Activated CD4-positive, alpha-beta T cell treated with anti-CD3 and anti-CD28 coated beads, Interleukin-2, amount 10 ng/mL, durations not matched to agents 24 days and 14 days (primary cell): ENCODE results near the gene OOSP3. TPM values are rescaled to one million over a fixed set of nuclear protein-coding genes. Genes with fewer than 3 reads are reported as not detected.
"Not testable (repeated sequence)": the region's sequence is repeated elsewhere in the genome, so short reads cannot be mapped to it uniquely, and the experiment has no call there.

Experiments used
- DNase-seq: peaks from one replicate; pipeline ENCODE4 v3.0.0; 2022
- H3K27ac Mint-ChIP-seq: one replicate; pipeline ENCODE4 v1.8.0; 2022; ENCODE audit warnings: mild to moderate bottlenecking, mixed read lengths
- H3K27me3 Mint-ChIP-seq: one replicate; pipeline ENCODE4 v1.8.0; 2022; ENCODE audit warnings: mixed read lengths
- H3K36me3 Mint-ChIP-seq: one replicate; pipeline ENCODE4 v1.8.0; 2022; ENCODE audit warnings: low read depth, mild to moderate bottlenecking, mixed read lengths
- H3K4me1 Mint-ChIP-seq: one replicate; pipeline ENCODE4 v1.8.0; 2021; ENCODE audit warnings: mixed read lengths
- H3K4me3 Mint-ChIP-seq: one replicate; pipeline ENCODE4 v1.8.0; 2022; ENCODE audit warnings: mild to moderate bottlenecking, moderate library complexity, mixed read lengths
- H3K9me3 Mint-ChIP-seq: one replicate; pipeline ENCODE4 v1.8.0; 2021; ENCODE audit warnings: mixed read lengths
- intact Hi-C: fragments of 100-400 bp; cut with micrococcal nuclease; formaldehyde crosslinking; loops from one replicate; pipeline ENCODE4 v1.15.1; 2023
- total RNA-seq: library from RNA; stranded (reverse); gene quantifications from 2 replicates; pipeline ENCODE4 v1.2.3, GENCODE V29; 2022

OOSP3 gene
- total RNA-seq, 1 donor from 2014 or later, result not detected

DNA sequence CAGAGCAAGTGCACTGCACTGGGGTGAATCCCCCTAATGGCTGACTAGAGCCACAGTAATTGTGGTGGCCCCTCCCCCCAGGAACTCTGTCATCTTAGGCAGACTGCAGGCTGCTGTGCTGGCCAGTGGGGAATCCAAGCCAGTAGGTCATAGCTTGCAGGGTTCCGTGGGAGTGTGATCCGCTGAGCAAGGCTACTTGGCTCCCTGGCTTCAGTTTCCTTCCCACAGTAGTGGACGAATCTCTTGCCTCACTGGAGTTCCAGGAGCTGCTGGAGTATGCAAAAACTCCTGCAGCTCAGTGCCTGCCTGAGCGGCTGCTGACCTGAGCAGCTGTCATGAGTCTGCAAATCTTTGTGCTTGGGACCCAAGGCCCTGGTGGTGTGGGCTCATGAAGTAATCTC lies 13.2 kb downstream of the OOSP3 start:
- Mint-ChIP-seq H3K27me3 (peaks cover 2% of the 10 kb centered on the region), H3K36me3 (no peaks in the 10 kb centered on the region), H3K27ac (no peak overlapping the region), H3K9me3 (peaks cover 25% of the 10 kb centered on the region), H3K4me1 (no peaks in the 10 kb centered on the region), H3K4me3 (no peak overlapping the region)
- intact Hi-C loops, result no loop called here
- no peak for DNase-seq

DNA sequence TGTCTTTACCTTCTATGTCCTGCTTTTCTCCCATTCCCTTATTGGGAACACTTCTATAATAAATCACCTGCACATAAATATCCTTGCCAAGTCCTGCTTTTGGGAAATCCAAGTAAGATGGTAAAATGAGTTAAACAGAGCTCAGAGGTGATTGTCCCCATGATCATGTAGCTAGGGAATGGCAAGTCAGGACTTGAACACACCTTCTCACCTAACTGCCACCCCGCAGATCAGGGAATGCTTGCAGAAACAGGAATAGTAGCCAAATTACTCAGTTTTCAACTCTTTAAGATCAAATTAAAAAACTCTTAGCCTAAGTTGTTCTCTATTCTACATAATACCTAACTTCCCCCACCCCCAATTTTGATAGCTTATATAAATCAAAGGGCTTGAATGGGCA lies 16.0 kb downstream of the OOSP3 start:
- H3K27ac Mint-ChIP-seq, result no peak overlapping the region

DNA sequence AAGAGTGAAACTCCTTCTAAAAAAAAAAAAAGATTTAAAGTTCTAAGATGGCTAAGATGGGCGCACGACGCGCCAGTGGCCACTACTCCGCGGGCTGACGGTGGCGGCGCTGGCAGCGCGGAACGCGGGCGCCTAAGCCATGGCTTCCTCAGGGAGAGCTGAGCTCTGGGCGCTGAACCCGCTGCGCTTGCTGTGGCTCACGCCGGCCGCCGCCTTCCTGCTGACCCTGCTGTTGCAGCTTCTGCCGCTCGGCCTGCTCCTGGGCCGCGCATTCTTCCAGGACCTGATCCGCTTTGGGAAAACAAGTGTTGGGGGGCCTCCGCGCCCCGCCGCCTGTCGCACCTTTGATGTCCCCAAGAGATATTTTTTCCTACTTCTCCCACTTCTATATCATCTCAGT lies 19.5 kb downstream of the OOSP3 start:
- H3K27me3 Mint-ChIP-seq, result peaks cover 2% of the 10 kb centered on the region
- no peak for DNase-seq
- H3K36me3 Mint-ChIP-seq, result no peaks in the 10 kb centered on the region
- intact Hi-C loops, result no loop called here
- H3K9me3 Mint-ChIP-seq, result no peaks in the 10 kb centered on the region
- H3K4me1 Mint-ChIP-seq, result no peaks in the 10 kb centered on the region
- no peak overlapping the region for H3K4me3 Mint-ChIP-seq
- H3K27ac Mint-ChIP-seq, result no peak overlapping the region

More for the DNA sequence above, 16.0 kb downstream of the OOSP3 start:
- H3K36me3 Mint-ChIP-seq, result no peaks in the 10 kb centered on the region
- no peak overlapping the region for H3K4me3 Mint-ChIP-seq
- H3K27me3 Mint-ChIP-seq, result peaks cover 2% of the 10 kb centered on the region
- intact Hi-C loops, result no loop called here
- H3K4me1 Mint-ChIP-seq, result no peaks in the 10 kb centered on the region
- DNase-seq, result no peak
- peaks cover 11% of the 10 kb centered on the region for H3K9me3 Mint-ChIP-seq

DNA sequence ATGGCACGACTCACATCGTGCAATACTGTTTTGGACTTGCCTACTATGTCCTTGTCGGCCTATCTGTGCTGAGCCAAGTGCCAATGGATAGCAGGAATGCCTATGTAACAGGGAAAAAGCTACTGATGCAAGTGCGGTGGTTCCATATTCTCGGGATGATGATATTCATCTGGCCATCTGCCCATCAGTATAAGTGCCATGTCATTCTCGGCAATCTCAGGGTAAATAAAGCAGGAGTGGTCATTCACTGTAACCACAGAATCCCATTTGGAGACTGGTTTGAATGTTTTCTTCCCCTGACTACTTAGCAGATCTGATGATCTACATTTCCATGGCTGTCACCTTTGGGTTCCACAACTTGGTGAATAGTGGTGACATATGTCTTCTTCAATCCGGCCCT lies 20.1 kb downstream of the OOSP3 start:
- Mint-ChIP-seq H3K27me3 (no peaks in the 10 kb centered on the region), H3K27ac (no peak overlapping the region), H3K36me3 (no peaks in the 10 kb centered on the region), H3K9me3 (no peaks in the 10 kb centered on the region), H3K4me1 (no peaks in the 10 kb centered on the region), H3K4me3 (no peak overlapping the region)
- no peak for DNase-seq
- intact Hi-C loops, result no loop called here

DNA sequence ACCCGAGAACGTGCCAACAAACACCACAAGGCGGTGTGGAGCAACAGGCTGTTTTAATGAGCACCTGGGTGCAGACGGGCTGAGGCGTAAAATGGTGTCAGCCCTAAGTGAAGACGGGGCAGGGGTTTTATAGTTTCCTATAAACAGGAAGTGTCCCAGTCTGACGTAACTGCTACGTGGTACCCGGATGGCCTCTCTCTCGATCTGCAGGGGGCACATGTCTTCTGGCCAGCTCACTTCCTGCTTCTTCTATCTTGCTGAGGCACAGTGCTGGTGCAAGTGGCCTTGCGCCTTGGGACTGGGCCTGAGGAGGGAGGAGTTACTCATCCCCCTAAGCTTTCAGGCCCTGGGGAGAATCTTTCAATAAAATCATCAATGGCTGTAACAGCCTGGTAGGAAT lies 20.9 kb downstream of the OOSP3 start:
- no peak for DNase-seq
- no peaks in the 10 kb centered on the region for H3K36me3 Mint-ChIP-seq
- H3K27ac Mint-ChIP-seq, result no peak overlapping the region
- intact Hi-C loops, result no loop called here
- H3K4me1 Mint-ChIP-seq, result no peaks in the 10 kb centered on the region
- H3K4me3 Mint-ChIP-seq, result no peak overlapping the region
- H3K9me3 Mint-ChIP-seq, result no peaks in the 10 kb centered on the region
- H3K27me3 Mint-ChIP-seq, result no peaks in the 10 kb centered on the region

DNA sequence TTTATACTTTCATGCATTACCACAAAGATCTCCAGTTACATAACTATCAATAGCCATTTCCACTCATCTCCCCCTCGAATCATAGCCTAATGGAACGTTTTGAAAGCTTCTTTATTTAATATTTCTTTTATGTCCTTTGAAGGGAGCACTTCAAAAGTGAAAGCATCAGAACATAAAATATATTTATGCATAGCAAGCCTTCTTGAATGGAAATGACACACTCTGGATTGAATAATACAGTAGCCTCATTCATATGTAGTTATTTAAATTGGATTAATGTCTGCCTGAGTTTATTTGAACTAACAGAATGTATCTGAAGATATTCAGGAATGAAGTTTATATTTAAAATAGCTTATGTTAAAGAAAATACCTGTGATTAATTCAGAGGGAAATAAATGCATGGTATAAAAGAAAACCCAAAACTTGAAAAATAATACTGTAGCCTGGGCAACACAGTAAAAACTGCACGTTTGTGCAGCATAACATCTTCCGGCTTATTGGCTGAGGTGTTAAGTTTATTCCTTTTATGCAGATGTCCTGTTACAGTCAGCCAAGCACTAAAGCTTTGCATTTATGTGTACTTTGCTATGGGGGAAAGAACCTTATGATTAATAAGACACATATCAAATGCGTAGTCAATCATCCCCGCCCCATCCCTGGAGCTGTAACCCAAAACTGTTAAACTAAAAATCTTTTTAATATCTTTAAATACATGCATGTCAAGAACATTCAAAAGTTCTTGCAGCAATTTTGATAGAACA lies 22.0 kb downstream of the OOSP3 start:
- no peak overlapping the region for H3K4me3 Mint-ChIP-seq
- H3K27ac Mint-ChIP-seq, result no peak overlapping the region
- no peaks in the 10 kb centered on the region for H3K4me1 Mint-ChIP-seq
- no peaks in the 10 kb centered on the region for H3K9me3 Mint-ChIP-seq
- no peaks in the 10 kb centered on the region for H3K27me3 Mint-ChIP-seq
- H3K36me3 Mint-ChIP-seq, result no peaks in the 10 kb centered on the region
- intact Hi-C loops, result no loop called here
- no peak for DNase-seq

DNA sequence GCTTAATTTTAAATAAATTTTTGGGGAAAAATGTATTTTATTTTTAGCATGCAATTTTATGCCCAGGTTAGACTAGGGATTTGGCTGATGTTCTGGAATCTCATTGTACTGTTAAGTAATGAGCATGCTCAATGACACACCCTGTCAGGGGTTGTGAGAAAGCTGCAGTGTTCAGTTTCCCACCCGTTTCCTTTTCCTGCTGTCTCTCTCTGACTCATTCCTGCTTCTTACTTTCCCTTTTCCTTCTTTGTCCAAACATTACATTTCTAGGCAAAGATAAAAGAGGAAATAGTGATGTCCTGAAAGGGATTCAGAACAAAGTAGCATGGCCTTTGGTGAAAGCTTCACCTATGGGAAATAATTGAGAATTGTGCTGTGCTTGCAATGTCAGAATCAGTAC lies 22.7 kb downstream of the OOSP3 start:
- Mint-ChIP-seq H3K27ac (no peak overlapping the region), H3K9me3 (no peaks in the 10 kb centered on the region), H3K4me1 (no peaks in the 10 kb centered on the region), H3K4me3 (no peak overlapping the region), H3K27me3 (no peaks in the 10 kb centered on the region), H3K36me3 (no peaks in the 10 kb centered on the region)
- intact Hi-C loops, result no loop called here
- DNase-seq, result no peak

DNA sequence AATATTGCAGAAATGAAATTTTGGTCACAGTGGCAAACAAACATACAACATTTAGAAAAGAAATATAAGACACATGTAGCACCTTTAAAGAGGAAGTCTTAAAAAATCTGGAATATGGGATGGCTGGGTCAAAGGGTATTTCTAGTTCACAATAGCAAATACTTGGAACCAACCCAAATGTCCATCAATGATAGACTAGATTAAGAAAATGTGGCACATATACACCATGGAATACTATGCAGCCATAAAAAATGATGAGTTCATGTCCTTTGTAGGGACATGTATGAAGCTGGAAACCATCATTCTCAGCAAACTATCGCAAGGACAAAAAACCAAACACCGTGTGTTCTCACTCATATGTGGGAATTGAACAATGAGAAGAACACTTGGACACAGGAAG lies 25.0 kb downstream of the OOSP3 start:
- H3K4me1 Mint-ChIP-seq, H3K36me3 Mint-ChIP-seq, DNase-seq, H3K27ac Mint-ChIP-seq, intact Hi-C loops, H3K9me3 Mint-ChIP-seq, H3K4me3 Mint-ChIP-seq, H3K27me3 Mint-ChIP-seq: not testable (repeated sequence)

DNA sequence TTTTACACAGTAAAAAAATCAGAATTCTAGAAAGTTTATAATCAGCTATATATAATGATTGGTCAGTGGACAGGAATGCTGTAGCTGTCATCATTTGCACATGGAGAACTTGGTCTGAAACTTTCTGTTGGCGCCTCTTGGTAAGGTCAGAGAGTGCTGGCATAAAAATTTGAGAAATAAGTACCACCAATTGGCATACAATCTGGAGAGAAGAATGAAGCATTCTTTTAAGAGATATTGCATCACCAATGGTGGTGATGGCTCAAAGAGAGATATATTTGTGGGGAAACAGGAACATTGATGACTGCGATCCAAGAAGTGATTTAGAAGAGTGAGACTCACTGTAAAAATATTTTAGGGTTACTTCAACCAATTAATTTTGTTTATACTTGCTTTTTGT lies 39.9 kb downstream of the OOSP3 start:
- H3K27ac Mint-ChIP-seq, result no peak overlapping the region
- no peak for DNase-seq
- no peaks in the 10 kb centered on the region for H3K4me1 Mint-ChIP-seq
- no peaks in the 10 kb centered on the region for H3K36me3 Mint-ChIP-seq
- intact Hi-C loops, result no loop called here
- no peaks in the 10 kb centered on the region for H3K27me3 Mint-ChIP-seq
- no peak overlapping the region for H3K4me3 Mint-ChIP-seq
- peaks cover 11% of the 10 kb centered on the region for H3K9me3 Mint-ChIP-seq

DNA sequence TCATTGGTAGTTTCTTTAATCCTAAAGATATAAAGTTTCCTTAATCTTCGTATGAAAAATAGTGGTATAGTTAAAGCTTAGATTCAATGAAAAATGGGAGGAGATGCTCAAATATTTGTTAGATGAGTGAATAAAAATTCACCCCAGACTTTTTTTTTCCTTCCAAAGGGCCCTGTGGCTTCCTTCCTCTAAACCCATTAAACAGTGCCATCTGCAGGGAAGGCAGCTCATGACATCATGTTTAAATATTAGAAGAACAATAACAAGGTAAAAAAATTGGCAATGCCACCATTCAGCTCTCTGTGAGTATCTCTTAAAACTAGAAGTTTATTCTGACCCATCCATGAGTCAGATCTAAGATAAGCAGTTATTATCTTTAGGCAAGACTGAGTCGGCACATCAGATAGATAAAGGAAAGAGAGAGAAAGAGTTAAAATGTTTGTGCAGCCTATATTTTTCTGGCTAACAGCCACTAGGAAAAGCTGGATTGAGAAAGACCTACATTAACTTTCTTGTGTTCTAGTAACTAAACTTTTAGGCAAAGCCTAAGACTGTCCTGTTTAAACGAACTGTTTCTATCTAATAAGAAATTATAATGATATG lies 40.5 kb downstream of the OOSP3 start:
- Mint-ChIP-seq H3K4me3 (no peak overlapping the region), H3K27me3 (no peaks in the 10 kb centered on the region), H3K27ac (no peak overlapping the region), H3K36me3 (no peaks in the 10 kb centered on the region), H3K9me3 (peaks cover 11% of the 10 kb centered on the region), H3K4me1 (no peaks in the 10 kb centered on the region)
- peak; percentile 77 for DNase-seq
- intact Hi-C loops, result loop anchor here (1.0 kb wide), 2 partner anchors 96 to 165 kb away; no protein-coding TSS in a partner anchor

DNA sequence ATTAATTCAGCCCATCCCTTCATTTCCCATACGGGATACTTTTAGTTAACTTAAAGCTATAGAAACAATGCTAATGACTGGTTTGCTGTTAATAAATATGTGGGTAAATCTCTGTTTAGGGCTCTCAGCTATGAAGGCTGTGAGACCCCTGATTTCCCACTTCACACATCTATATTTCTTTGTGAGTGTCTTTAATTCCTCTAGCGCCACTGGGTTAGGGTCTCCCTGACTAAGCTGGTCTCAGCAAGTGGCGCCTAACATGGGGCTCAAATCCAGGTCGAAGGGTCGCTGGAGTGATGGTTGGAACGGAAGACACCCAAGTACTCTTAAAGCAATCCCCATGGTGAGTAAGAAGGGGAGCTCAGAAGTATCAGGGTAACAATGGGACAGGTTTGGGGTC lies 45.2 kb downstream of the OOSP3 start:
- no peak overlapping the region for H3K27ac Mint-ChIP-seq
- peaks cover 14% of the 10 kb centered on the region for H3K9me3 Mint-ChIP-seq
- H3K27me3 Mint-ChIP-seq, result no peaks in the 10 kb centered on the region
- H3K4me1 Mint-ChIP-seq, result no peaks in the 10 kb centered on the region
- H3K4me3 Mint-ChIP-seq, result no peak overlapping the region
- H3K36me3 Mint-ChIP-seq, result no peaks in the 10 kb centered on the region
- intact Hi-C loops, result no loop called here
- no peak for DNase-seq

DNA sequence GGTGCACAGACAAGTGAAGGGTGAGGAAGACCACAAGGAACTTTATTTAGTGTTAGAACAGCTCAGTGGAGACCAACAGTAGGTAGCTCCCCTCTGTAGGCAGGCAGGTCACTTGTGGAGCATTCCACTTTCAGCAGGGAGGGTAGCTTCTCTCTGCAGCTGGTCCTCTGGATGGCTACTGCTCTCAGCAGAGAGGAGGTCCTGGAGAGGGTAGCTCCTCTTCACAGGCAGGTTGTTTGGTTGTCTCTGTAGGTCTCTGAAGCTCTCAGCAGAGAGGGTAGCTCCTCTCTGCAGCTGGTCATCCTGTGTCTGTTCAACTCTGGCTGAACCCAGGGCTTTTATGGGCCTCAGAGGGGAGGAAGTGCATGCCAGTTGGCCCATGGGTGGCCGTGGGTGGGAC lies 53.1 kb downstream of the OOSP3 start:
- DNase-seq, result no peak
- H3K27ac Mint-ChIP-seq, result no peak overlapping the region
- H3K9me3 Mint-ChIP-seq, result peaks cover 7% of the 10 kb centered on the region
- no peaks in the 10 kb centered on the region for H3K4me1 Mint-ChIP-seq
- no peaks in the 10 kb centered on the region for H3K27me3 Mint-ChIP-seq
- intact Hi-C loops, result no loop called here
- no peaks in the 10 kb centered on the region for H3K36me3 Mint-ChIP-seq
- no peak overlapping the region for H3K4me3 Mint-ChIP-seq

DNA sequence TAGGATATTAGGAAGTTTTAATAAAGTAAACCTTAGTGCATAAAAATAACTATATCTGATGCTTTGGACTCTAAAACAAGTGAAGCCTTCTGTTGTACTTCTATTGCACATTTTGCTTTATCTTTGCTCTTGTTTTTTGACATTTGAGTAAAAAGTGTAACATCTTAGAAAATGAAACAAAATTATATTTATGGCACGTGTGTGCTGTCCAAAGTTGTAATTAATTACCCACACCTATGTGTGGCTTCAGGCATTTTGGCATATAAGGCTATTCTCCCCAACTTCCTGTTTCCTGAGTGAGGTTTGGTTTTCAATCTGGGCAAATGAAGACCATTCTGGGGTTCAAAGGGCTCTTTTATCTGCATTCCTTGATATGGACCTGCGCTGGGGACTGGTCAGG lies 59.5 kb downstream of the OOSP3 start, which contains the start of gene OOSP1:
TSS of gene OOSP1 (plus strand) at position 301 of the 400 bp plus-strand sequence. CDS start at position 324, 23 bp downstream.
- H3K4me1 Mint-ChIP-seq, result no peaks in the 10 kb centered on the region
- no peaks in the 10 kb centered on the region for H3K9me3 Mint-ChIP-seq
- H3K36me3 Mint-ChIP-seq, result no peaks in the 10 kb centered on the region
- no peaks in the 10 kb centered on the region for H3K27me3 Mint-ChIP-seq
- intact Hi-C loops, result no loop called here
- H3K27ac Mint-ChIP-seq, result no peak within 1 kb of the TSS
- no peak for DNase-seq
- H3K4me3 Mint-ChIP-seq, result no peak within 1 kb of the TSS

DNA sequence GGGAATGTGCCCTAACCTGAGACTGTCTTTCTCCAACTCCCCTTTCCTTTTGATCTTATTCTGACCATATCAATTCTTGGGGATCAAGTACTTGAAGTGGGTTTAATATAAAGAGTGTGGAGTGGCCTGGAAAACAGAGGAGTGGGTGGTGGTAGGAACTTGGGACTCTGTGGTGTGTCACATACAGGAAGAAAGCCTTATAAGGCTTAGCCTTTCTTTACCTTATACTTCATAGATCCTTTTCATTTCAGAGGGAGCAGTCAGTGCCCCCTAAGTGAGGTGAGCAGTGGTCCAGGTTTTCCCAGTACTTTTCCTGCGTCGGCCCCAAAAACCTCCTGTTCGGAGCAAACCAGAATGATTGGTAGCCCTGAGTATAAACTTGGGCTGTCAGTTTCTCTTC lies 60.1 kb downstream of the OOSP3 start:
- no peaks in the 10 kb centered on the region for H3K27me3 Mint-ChIP-seq

DNA sequence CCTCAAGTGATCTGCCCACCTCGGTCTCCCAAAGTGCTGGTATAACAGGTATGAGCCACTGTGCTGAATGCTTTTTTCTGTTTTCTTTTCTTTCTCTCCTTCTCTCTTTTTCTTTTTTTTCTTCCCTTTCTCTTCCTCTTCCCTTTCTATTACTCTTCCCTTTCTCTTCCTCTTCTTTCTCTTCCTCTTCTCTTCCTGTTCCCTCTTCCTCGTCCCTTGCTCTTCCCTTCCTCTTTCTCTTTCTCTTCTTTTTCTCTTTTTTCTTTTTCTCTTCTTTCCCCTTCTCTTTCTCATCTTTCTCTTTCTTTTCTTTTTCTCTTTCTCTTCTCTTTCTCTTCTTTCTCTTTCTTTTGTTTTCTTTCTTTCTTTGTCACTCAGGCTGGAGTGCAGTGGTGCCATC lies 60.9 kb downstream of the OOSP3 start:
- DNase-seq, result no peak
- Mint-ChIP-seq H3K27ac (no peak overlapping the region), H3K27me3 (no peaks in the 10 kb centered on the region), H3K4me1 (no peaks in the 10 kb centered on the region), H3K4me3 (no peak overlapping the region), H3K36me3 (no peaks in the 10 kb centered on the region), H3K9me3 (no peaks in the 10 kb centered on the region)
- intact Hi-C loops, result no loop called here

More for the DNA sequence above, 60.1 kb downstream of the OOSP3 start:
- no peaks in the 10 kb centered on the region for H3K4me1 Mint-ChIP-seq
- no peaks in the 10 kb centered on the region for H3K9me3 Mint-ChIP-seq
- H3K4me3 Mint-ChIP-seq, result no peak overlapping the region
- no peak for DNase-seq
- intact Hi-C loops, result no loop called here
- H3K27ac Mint-ChIP-seq, result no peak overlapping the region
- H3K36me3 Mint-ChIP-seq, result no peaks in the 10 kb centered on the region
